GM23248 (cell line): ENCODE results near the gene FDX1.

Experiments
- EZH2 ChIP-seq: fragments of 200-600 bp; sonication (generic); IDR thresholded peaks from 2 replicates; pipeline ENCODE4 v1.6.1; 2018; ENCODE audit warnings: antibody characterized with exemption, mild to moderate bottlenecking; ENCODE audit not compliant: insufficient read depth, poor library complexity, severe bottlenecking
- EZH2phosphoT487 ChIP-seq: fragments of 200-600 bp; sonication (generic); IDR thresholded peaks from 2 replicates; pipeline ENCODE4 v1.6.1; 2018; ENCODE audit warnings: antibody characterized with exemption, moderate library complexity, mild to moderate bottlenecking, low read depth; ENCODE audit not compliant: insufficient read depth

- no peak for TF ChIP-seq EZH2
- TF ChIP-seq EZH2phosphoT487 = no peak
These were observed 41.6 kb downstream of the FDX1 start for GRCh38 chr11:110471371-110471770.
